GM18861 (cell line): ENCODE results near the gene COQ2.

Source experiments
- ATAC-seq: cut with Tn5 transposase; IDR thresholded peaks from one replicate; pipeline ENCODE4 v1.9.1; 2021; ENCODE audit not compliant: unreplicated experiment

The COQ2 gene

DNA sequence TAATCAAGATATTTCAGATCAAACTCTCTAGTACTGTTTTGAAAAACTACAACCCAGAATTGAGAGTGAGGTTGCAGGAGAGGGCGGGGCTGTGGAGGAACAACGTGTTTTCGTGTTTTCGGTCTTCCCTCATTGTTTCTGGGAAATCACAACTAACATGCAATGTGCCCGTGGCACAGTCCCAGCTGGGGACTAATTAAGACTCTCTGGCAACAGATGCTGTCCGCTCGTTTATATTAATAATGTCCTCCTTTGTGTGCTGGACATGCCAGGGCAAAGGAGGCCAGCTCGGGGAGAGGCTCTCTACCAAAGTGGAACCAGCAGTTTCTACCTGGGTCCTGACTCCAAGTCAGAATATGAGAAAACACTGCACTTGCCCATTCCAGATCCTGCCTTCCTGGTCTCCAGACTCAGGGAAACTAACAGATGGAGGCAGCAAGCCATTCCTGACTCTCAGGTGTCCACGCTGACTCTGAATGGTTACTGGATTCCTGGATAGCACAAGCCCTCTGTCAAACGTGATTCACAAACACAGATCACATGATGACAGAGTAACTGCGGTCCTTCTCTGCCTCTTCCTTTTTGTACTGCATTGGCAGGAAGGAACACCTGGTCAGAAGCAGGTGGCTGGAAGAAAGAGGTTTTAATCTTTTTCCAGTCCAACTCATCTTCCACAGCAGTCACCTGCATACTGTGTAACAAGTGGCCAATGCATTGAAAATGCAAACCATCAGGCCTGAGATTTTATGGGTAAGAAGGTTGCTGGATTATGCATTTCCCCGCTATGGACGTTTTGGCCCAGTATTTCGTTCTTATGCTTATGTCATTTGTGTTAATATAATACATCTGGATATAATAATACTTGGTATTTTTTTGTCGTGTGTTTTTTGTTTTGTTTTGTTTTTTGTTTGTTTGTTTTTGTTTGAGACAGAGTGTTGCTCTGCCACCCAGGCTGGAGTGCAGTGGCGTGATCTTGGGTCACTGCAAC is 65.0 kb downstream of the COQ2 start:
- ATAC-seq = no peak

DNA sequence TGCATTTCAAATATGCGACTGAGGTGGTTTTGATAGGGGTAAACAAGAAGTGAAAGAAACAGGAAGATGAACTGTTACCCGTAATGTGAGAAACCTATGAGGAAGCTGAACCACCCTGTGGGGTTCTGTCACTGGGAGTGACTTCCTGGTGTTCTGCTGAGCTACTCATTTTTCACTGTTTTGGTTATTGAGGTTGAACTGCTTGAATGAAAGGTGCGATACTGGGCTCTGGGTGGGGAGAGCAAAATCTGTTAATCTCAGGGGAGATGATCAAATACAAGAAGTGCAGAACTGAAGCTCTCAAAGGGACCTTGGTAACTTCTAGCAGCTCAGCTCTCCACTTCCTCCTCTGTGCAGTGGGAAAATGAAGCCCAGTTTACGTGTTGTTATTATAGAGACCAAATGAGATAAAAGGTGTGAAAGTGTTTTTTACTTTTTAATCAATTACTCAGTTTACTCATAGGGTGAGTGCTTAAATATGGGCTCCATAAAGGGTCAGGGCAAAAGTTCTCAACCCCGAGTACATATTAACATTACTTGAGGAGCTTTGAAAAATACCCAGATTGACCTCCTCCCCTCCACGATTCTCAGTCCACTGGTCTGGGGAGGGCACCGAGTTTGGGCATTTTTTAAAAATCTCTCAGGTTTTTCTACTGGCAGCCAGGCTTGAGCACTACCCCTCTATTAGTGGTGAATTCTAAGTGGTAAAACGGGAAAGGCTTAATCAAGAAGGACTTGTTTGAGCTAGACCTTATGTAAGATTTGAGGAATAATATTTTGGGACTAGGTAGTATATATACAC is 66.7 kb downstream of the COQ2 start:
- ATAC-seq = peak; percentile 83

DNA sequence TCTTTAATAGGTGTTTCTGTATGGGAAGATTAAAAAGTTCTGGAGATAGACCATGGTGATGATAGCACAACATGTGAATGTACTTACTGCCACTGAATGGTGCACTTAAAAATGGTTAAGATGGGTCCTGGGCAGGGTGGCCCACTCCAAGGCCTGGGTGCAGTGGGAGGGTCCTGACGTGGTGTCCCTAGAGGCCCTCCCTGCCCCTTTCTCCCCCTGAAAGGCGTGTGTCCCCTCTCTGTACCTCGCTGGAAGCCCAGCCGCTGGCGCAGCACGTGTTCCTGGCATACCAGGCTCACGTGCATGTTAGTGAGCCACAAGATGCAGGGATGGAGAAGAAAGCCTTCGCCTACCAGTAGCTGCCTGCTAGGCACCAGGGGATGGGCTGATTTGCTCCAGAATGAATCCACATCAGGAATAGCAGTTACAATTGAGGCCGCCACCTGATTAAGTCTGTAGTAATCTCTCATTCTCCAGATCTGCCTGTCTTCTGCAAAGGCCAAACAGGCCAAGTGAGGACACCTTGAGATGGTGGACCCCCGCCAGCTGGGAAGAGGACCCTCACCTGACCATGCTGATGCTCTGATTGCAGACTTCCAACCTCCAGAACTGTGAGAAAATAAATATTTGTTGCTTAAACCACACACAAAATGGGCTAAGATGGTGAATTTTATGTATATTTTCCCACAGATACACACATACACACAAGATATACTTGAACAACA is 67.5 kb downstream of the COQ2 start:
- ATAC-seq = no peak

DNA sequence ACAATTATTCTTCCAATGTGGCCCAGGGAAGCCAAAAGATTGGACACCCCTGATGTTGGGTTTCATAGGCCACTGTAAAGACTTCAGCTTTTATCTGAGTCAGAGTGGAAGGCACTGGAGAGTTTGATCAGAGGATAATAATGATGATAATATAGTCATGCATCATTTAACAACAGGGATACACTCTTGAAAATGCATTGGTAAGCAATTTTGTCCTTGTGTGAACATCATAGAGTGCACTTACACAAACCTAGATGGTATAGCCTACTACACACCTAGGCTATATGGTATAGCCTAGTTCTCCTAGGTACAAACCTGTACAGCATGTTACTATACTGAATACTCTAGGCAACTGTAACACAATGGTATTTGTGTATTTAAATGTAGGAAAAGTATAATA is 70.5 kb downstream of the COQ2 start:
- ATAC-seq = no peak
